SK-N-MC (cell line): ENCODE measurements around the gene ZCCHC17.

Experiments used
- EZH2 ChIP-seq: fragments of 200-600 bp; sonication (generic); IDR thresholded peaks from one replicate; pipeline ENCODE4 v1.6.1; 2017; ENCODE audit warnings: antibody characterized with exemption
- FOXP2 ChIP-seq: optimal IDR thresholded peaks from 2 replicates; pipeline ENCODE3; 2011; ENCODE audit warnings: mild to moderate bottlenecking, moderate library complexity; ENCODE audit not compliant: insufficient read depth; ENCODE audit errors: extremely low read length, control extremely low read depth
- POLR2AphosphoS5 ChIP-seq: IDR thresholded peaks from 2 replicates; pipeline ENCODE4 v1.6.1; 2012; ENCODE audit warnings: mild to moderate bottlenecking, low read depth, low read length, borderline replicate concordance

DNA sequence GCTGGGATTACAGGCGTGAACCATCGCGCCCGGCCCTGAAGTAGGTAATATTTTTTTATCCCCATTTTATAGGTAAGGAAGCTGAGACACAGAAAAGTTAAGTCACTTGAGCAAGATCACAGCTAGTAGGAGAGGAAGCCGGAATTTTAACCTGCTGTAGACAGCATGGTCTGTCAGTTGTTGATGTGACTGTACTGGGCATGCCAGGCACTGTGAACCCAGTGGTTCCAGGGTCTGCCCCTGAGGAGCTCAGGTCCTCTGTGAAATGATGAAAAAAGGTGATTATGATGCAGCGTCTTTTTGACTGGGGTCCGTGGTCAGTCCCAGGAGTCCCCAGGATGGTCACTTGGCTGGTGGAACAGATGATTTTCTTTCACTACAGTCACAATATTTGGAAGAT lies 92.8 kb downstream of the ZCCHC17 start:
- TF ChIP-seq POLR2AphosphoS5 = no peak
- no peak for TF ChIP-seq EZH2
- TF ChIP-seq FOXP2 = no peak
